Endothelial cell of umbilical vein (primary cell): ENCODE measurements around the gene MTA1. TPM values are rescaled to one million over a fixed set of nuclear protein-coding genes. Genes with fewer than 3 reads are reported as not detected.

Experiments used
- BruUV-seq: library from RNA; stranded (reverse); fragments of 400-500 nt; replicated peaks from 2 replicates; lab custom pipeline; 2021; lab: Mats Ljungman, UMichigan
- CTCF ChIA-PET: fragments of 300-600, 350-600 bp; sonication (Branson Sonifier 250); formaldehyde crosslinking; loops from one replicate; lab custom pipeline; 2021; ENCODE audit warnings: antibody characterized with exemption, inconsistent platforms; lab: Charles Lee
- POLR2A ChIA-PET: fragments of 300-600, 350-600 bp; sonication (Branson Sonifier 250); formaldehyde crosslinking; loops from one replicate; lab custom pipeline; 2021; ENCODE audit warnings: antibody characterized with exemption, inconsistent platforms; lab: Charles Lee
- DNase-seq: peaks from one replicate; pipeline ENCODE4 v3.0.0-alpha.2; 2011; ENCODE audit warnings: low read depth, low spot score
- FAIRE-seq: peaks from 2 replicates; lab custom pipeline; 2011; peaks lifted over from hg19 to GRCh38; lab: Jason Lieb, UNC
- H2AFZ ChIP-seq: 2 replicates; pipeline ENCODE4 v1.6.0; 2012; ENCODE audit warnings: low read depth, low read length, control low read depth, inconsistent platforms
- H3K27ac ChIP-seq: 2 replicates; pipeline ENCODE4 v1.5.1; 2011; ENCODE audit warnings: low read depth, mild to moderate bottlenecking, control low read depth, low read length, moderate library complexity; ENCODE audit not compliant: insufficient read depth
- H3K27me3 ChIP-seq, 2 experiments: 2 replicates each; pipeline versions ENCODE4 v1.6.0 to v1.6.1; 2011; ENCODE audit warnings: low read length in 2 of 2, mixed read lengths in 1 of 2; ENCODE audit not compliant: control insufficient read depth in 2 of 2, insufficient read depth in 2 of 2
- H3K36me3 ChIP-seq, 2 experiments: 2 replicates in 1 of 2; 3 replicates in 1 of 2; pipeline ENCODE4 v1.5.1; 2011; ENCODE audit warnings: low read length in 2 of 2, mild to moderate bottlenecking in 1 of 2, moderate library complexity in 1 of 2; ENCODE audit not compliant: control insufficient read depth in 2 of 2, insufficient read depth in 2 of 2; ENCODE audit errors: extremely low read depth in 1 of 2
- H3K4me1 ChIP-seq: 3 replicates; pipeline ENCODE4 v1.5.1; 2011; ENCODE audit warnings: mild to moderate bottlenecking, low read length; ENCODE audit not compliant: control insufficient read depth, insufficient read depth; ENCODE audit errors: extremely low read depth
- H3K4me2 ChIP-seq: 2 replicates; pipeline ENCODE4 v1.6.1; 2011; ENCODE audit warnings: low read length, control low read depth, mixed read lengths; ENCODE audit not compliant: insufficient read depth
- H3K4me3 ChIP-seq, 3 experiments: fragments of 200-600 bp in 1 of 3; sonication (generic), shearing (Covaris generic) in 1 of 3; replicated peaks in 1 of 3; 2 replicates each; pipeline ENCODE4 v1.5.1; 2011 to 2016; ENCODE audit warnings: control low read depth in 3 of 3, low read length in 3 of 3, mild to moderate bottlenecking in 2 of 3, inconsistent platforms in 1 of 3, low read depth in 1 of 3, moderate library complexity in 1 of 3; ENCODE audit not compliant: insufficient read depth in 1 of 3
- H3K79me2 ChIP-seq: 2 replicates; pipeline ENCODE4 v1.6.0; 2012; ENCODE audit warnings: low read length, inconsistent platforms; ENCODE audit not compliant: control insufficient read depth, insufficient read depth
- H3K9ac ChIP-seq: replicated peaks from 2 replicates; pipeline ENCODE3; 2011; ENCODE audit warnings: low read length, control low read depth; ENCODE audit not compliant: insufficient read depth; ENCODE audit errors: extremely low read depth
- H3K9me1 ChIP-seq: replicated peaks from 3 replicates; pipeline ENCODE4 v1.6.0; 2011; ENCODE audit warnings: mild to moderate bottlenecking, low read length; ENCODE audit not compliant: control insufficient read depth, insufficient read depth; ENCODE audit errors: extremely low read depth
- H3K9me3 ChIP-seq: replicated peaks from 2 replicates; pipeline ENCODE4 v1.5.1; 2012; ENCODE audit warnings: low read length, inconsistent platforms; ENCODE audit not compliant: control insufficient read depth, insufficient read depth
- H4K20me1 ChIP-seq: replicated peaks from 2 replicates; pipeline ENCODE3; 2011; ENCODE audit warnings: mild to moderate bottlenecking, low read length; ENCODE audit not compliant: control insufficient read depth, insufficient read depth; ENCODE audit errors: extremely low read depth
- CTCF ChIP-seq, 2 donors: IDR thresholded peaks; 1 replicate in 1 of 2; 2 replicates in 1 of 2; pipeline ENCODE4 v1.5.1; 2011; ENCODE audit warnings: low read length in 2 of 2, mild to moderate bottlenecking in 2 of 2, moderate library complexity in 2 of 2, control low read depth in 1 of 2, inconsistent platforms in 1 of 2, low read depth in 1 of 2; ENCODE audit not compliant: insufficient read depth in 1 of 2; ENCODE audit errors: extremely low read depth in 1 of 2
- EZH2 ChIP-seq: IDR thresholded peaks from 2 replicates; pipeline ENCODE4 v1.6.1; 2012; ENCODE audit warnings: borderline replicate concordance, low read depth, mild to moderate bottlenecking, moderate library complexity, low read length, inconsistent platforms; ENCODE audit not compliant: severe bottlenecking
- FOS ChIP-seq: IDR thresholded peaks from 2 replicates; pipeline ENCODE4 v1.6.1; 2011; ENCODE audit warnings: mild to moderate bottlenecking, low read length, moderate library complexity, borderline replicate concordance; ENCODE audit not compliant: insufficient read depth
- GATA2 ChIP-seq: IDR thresholded peaks from 2 replicates; pipeline ENCODE4 v1.7.0; 2011; ENCODE audit warnings: low read depth, mild to moderate bottlenecking, moderate library complexity, mixed read lengths, low read length; ENCODE audit not compliant: insufficient read length, insufficient read depth
- JUN ChIP-seq: IDR thresholded peaks from 2 replicates; pipeline ENCODE4 v1.6.1; 2011; ENCODE audit warnings: borderline replicate concordance, low read depth; ENCODE audit not compliant: insufficient read length, insufficient read depth
- MAX ChIP-seq: IDR thresholded peaks from 2 replicates; pipeline ENCODE4 v1.6.1; 2011; ENCODE audit not compliant: insufficient read depth, insufficient read length
- MYC ChIP-seq: IDR thresholded peaks from one replicate; pipeline ENCODE4 v1.6.1; 2011; ENCODE audit warnings: mild to moderate bottlenecking, low read depth, low read length
- POLR2A ChIP-seq: IDR thresholded peaks from 2 replicates; pipeline ENCODE4 v1.6.1; 2012; ENCODE audit warnings: low read depth, mild to moderate bottlenecking, control low read depth, low read length
- POLR2AphosphoS5 ChIP-seq: IDR thresholded peaks from 2 replicates; pipeline ENCODE4 v1.6.1; 2012; ENCODE audit warnings: low read depth, mild to moderate bottlenecking, control low read depth, low read length, moderate library complexity; ENCODE audit not compliant: insufficient read depth
- dilution Hi-C: fragments of 300-500 bp; cut with MboI; formaldehyde crosslinking; loops from one replicate; pipeline ENCODE4 v1.15.0; 2019; ENCODE audit warnings: low sequenced_read_pairs; ENCODE audit not compliant: extremely low pct_ligation_motif_present
- intact Hi-C: fragments of 100-400 bp; cut with micrococcal nuclease; formaldehyde crosslinking; loops from one replicate; pipeline ENCODE4 v1.10.0; 2022
- polyA plus RNA-seq, 4 experiments: library from polyadenylated mRNA; depleted of rRNA in 3 of 4; stranded (reverse) in 3 of 4; unstranded in 1 of 4; fragments of >200 nt; gene quantifications; 2 replicates each; pipeline versions ENCODE4 v1.2.1 to v1.2.3, GENCODE V29; 2011 to 2012; ENCODE audit warnings: missing spikeins in 1 of 4
- total RNA-seq: library from RNA; stranded (reverse); gene quantifications from 2 replicates; pipeline ENCODE4 v1.2.3, GENCODE V29; 2021

Gene MTA1
- total and polyA plus RNA-seq, 2 donors (not counting 3 experiments of a cell fraction or from before 2014, with no cell fraction given), result 85.2 to 167 TPM

- H2AFZ ChIP-seq, result no peak overlapping the region
- dilution Hi-C loops, result no loop called here
- no peak overlapping the region for H3K4me3 ChIP-seq
- DNase-seq, result no peak
- H3K4me2 ChIP-seq, result no peak overlapping the region
- no peaks in the 10 kb centered on the region for H3K9me1 ChIP-seq
- CTCF ChIA-PET, result interaction anchor here (1.0 to 1.8 kb wide), 3 partner anchors 32 to 82 kb away, joined by 3 to 6 read pairs (median 6); no protein-coding TSS in a partner anchor
- H3K4me1 ChIP-seq, result no peaks in the 10 kb centered on the region
- no TSS peak for BruUV-seq
- no peaks in the 10 kb centered on the region for H3K79me2 ChIP-seq
- intact Hi-C loops, result no loop called here
- H3K9me3 ChIP-seq, result no peaks in the 10 kb centered on the region
- FAIRE-seq, result no peak
- no peak overlapping the region for H3K27ac ChIP-seq
- H3K27me3 ChIP-seq, result peaks cover 6% of the 10 kb centered on the region in 2 experiments
- no peaks in the 10 kb centered on the region for H4K20me1 ChIP-seq
- TF ChIP-seq EZH2 (no peak), FOS (no peak), CTCF (IDR thresholded peaks at IDR 0.05; ENCODE audit: extremely low read depth in 1 of 2, insufficient read depth in 1 of 2, low read depth in 1 of 2, low read length in 2 of 2) (no peak), POLR2AphosphoS5 (no peak), JUN (no peak), POLR2A (no peak), GATA2 (no peak), MAX (no peak), MYC (no peak)
- POLR2A ChIA-PET, result no interaction called here
- H3K9ac ChIP-seq, result no peak overlapping the region
- no peaks in the 10 kb centered on the region for H3K36me3 ChIP-seq
These were observed 11.0 kb upstream of the MTA1 start for GRCh38 chr14:105408592-105408991.
